Right atrium auricular region (tissue), 2 donors: ENCODE measurements around the gene PRRX1. TPM values are rescaled to one million over a fixed set of nuclear protein-coding genes. Genes with fewer than 3 reads are reported as not detected.

Source experiments
- DNase-seq: peaks from one replicate; pipeline ENCODE4 v3.0.0-alpha.2; 2019; ENCODE audit warnings: low spot score
- H3K27ac ChIP-seq, 2 donors: fragments of 200-600 bp; sonication (generic); 1 replicate in 1 of 2; 2 replicates in 1 of 2; pipeline ENCODE4 v1.5.1; 2016 to 2019
- H3K27me3 ChIP-seq, 2 donors: fragments of 200-600 bp; sonication (generic); one replicate each; pipeline versions ENCODE4 v1.5.1 to v1.6.0; 2017 to 2019
- H3K36me3 ChIP-seq: fragments of 200-600 bp; sonication (generic); one replicate; pipeline ENCODE4 v1.5.1; 2016
- H3K4me1 ChIP-seq, 2 donors: fragments of 200-600 bp; sonication (generic); one replicate each; pipeline versions ENCODE4 v1.5.1 to v1.6.0; 2017 to 2019
- H3K4me3 ChIP-seq, 2 donors: fragments of 200-600 bp; sonication (generic); 1 replicate in 1 of 2; 2 replicates in 1 of 2; pipeline ENCODE4 v1.5.1; 2017 to 2019; ENCODE audit warnings: mild to moderate bottlenecking in 1 of 2, moderate library complexity in 1 of 2
- H3K9me3 ChIP-seq, 2 donors: fragments of 200-600 bp; sonication (generic); one replicate each; pipeline ENCODE4 v1.5.1; 2019
- CTCF ChIP-seq, 2 donors: fragments of 200-600 bp; sonication (generic); IDR thresholded peaks; one replicate each; pipeline ENCODE4 v1.5.1; 2019; ENCODE audit warnings: antibody characterized with exemption in 2 of 2
- total RNA-seq, 2 donors: library from RNA; depleted of rRNA; stranded (reverse); fragments of >200 nt; gene quantifications; one replicate each; pipeline ENCODE4 v1.1.0, GENCODE V29; 2016

PRRX1 gene
- total RNA-seq, 2 donors from 2014 or later = 23.9 to 55.1 TPM

- no peaks in the 10 kb centered on the region for H3K27me3 ChIP-seq
- H3K9me3 ChIP-seq = no peaks in the 10 kb centered on the region
- H3K36me3 ChIP-seq = no peaks in the 10 kb centered on the region
- H3K27ac ChIP-seq = peak overlapping the region in 1 of 2 donors; percentile 2
- no peak overlapping the region for H3K4me3 ChIP-seq
- no peak for TF ChIP-seq CTCF (IDR thresholded peaks at IDR 0.05)
- DNase-seq = no peak
- H3K4me1 ChIP-seq = peaks cover 0 to 13% of the 10 kb centered on the region in 2 donors
Measured at GRCh38 chr1:170703591-170703990, 39.7 kb downstream of the PRRX1 start.

- no peak for DNase-seq
- Histone ChIP-seq H3K4me3 (no peak overlapping the region), H3K27ac (no peak overlapping the region), H3K36me3 (no peaks in the 10 kb centered on the region), H3K27me3 (no peaks in the 10 kb centered on the region), H3K4me1 (peaks cover 0 to 8% of the 10 kb centered on the region in 2 donors), H3K9me3 (no peaks in the 10 kb centered on the region)
- no peak for TF ChIP-seq CTCF (IDR thresholded peaks at IDR 0.05)
Measured at GRCh38 chr1:170704256-170704655, 40.3 kb downstream of the PRRX1 start.

- DNase-seq = no peak
- Histone ChIP-seq H3K27ac (no peak overlapping the region), H3K9me3 (no peaks in the 10 kb centered on the region), H3K36me3 (no peaks in the 10 kb centered on the region), H3K4me3 (no peak overlapping the region), H3K4me1 (no peaks in the 10 kb centered on the region), H3K27me3 (no peaks in the 10 kb centered on the region)
- no peak for TF ChIP-seq CTCF (IDR thresholded peaks at IDR 0.05)
Measured at GRCh38 chr1:170705981-170706380, 42.0 kb downstream of the PRRX1 start.

DNA sequence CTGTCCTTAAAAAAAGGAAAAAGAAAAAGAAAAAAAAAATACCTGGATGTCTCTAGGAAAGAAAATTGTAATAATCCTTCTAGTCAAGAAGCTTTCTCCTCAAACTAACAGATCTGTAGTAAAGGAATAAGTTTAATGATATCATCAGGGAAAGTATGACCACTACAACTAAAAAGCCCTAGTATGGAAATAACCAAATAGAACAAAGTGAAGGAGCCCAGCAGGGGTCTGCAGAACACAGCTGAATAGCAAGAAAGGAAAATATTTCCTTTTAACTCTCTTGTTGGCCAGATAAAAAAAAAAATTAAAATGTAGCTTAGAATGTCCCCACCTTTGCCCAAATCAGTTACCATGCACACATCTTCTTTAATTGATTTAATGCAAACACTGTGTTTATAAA lies 43.2 kb downstream of the PRRX1 start:
- H3K4me1 ChIP-seq = no peaks in the 10 kb centered on the region
- peak overlapping the region in 1 of 2 donors; percentile 82 for H3K27ac ChIP-seq
- TF ChIP-seq CTCF (IDR thresholded peaks at IDR 0.05) = no peak

GRCh38 chr1:170707959-170708655 lies 44.2 kb downstream of the PRRX1 start:
- Histone ChIP-seq H3K27me3 (no peaks in the 10 kb centered on the region), H3K4me3 (no peak overlapping the region), H3K9me3 (no peaks in the 10 kb centered on the region), H3K4me1 (no peaks in the 10 kb centered on the region), H3K27ac (peak overlapping the region; percentile 60 to 82), H3K36me3 (no peaks in the 10 kb centered on the region)
- TF ChIP-seq CTCF (IDR thresholded peaks at IDR 0.05) = no peak
- DNase-seq = no peak

More for the DNA sequence above, 43.2 kb downstream of the PRRX1 start:
- H3K4me3 ChIP-seq = no peak overlapping the region
- H3K36me3 ChIP-seq = no peaks in the 10 kb centered on the region
- DNase-seq = no peak
- H3K27me3 ChIP-seq = no peaks in the 10 kb centered on the region
- no peaks in the 10 kb centered on the region for H3K9me3 ChIP-seq

- Histone ChIP-seq H3K4me3 (no peak overlapping the region), H3K36me3 (no peaks in the 10 kb centered on the region), H3K4me1 (no peaks in the 10 kb centered on the region), H3K9me3 (no peaks in the 10 kb centered on the region), H3K27me3 (no peaks in the 10 kb centered on the region), H3K27ac (peak overlapping the region in 1 of 2 donors; percentile 59)
- TF ChIP-seq CTCF (IDR thresholded peaks at IDR 0.05) = no peak
- no peak for DNase-seq
Measured at GRCh38 chr1:170711682-170712081, 47.8 kb downstream of the PRRX1 start.
